ENCODE measurements around the gene TANGO2. TPM values are rescaled to one million over a fixed set of nuclear protein-coding genes. Genes with fewer than 3 reads are reported as not detected.

The TANGO2 gene
- total and polyA plus RNA-seq, 2 donors (not counting 1 experiment from before 2014, with no cell fraction given), result 75.5 to 75.6 TPM

- Histone ChIP-seq H3K79me2 (ENCODE audit: control insufficient read depth, insufficient read depth, low read length) (no peaks in the 10 kb centered on the region), H3K9me3 (ENCODE audit: control extremely low read depth in 1 of 3, control insufficient read depth in 2 of 3, insufficient read depth in 1 of 3, low read length in 2 of 3) (no peaks in the 10 kb centered on the region), H3K36me3 (replicated peaks in 1 of 2; ENCODE audit: control extremely low read depth in 1 of 2, control insufficient read depth in 1 of 2, extremely low read depth in 1 of 2, insufficient read depth in 2 of 2, low read length in 1 of 2) (peaks cover 3 to 64% of the 10 kb centered on the region in 2 experiments), H3K4me2 (replicated peaks; ENCODE audit: low read depth, low read length, poor library complexity, severe bottlenecking) (no peak overlapping the region), H3K4me3 (ENCODE audit: control extremely low read depth in 1 of 5, extremely low read depth in 1 of 5, insufficient read depth in 1 of 5, low read depth in 2 of 5, low read length in 4 of 5) (no peak overlapping the region), H3K27ac (ENCODE audit: low read length in 2 of 2) (no peak overlapping the region), H2AFZ (ENCODE audit: insufficient read depth, low read depth, low read length, poor library complexity, severe bottlenecking) (no peak overlapping the region), H3K9ac (ENCODE audit: low read length) (no peak overlapping the region), H3K27me3 (replicated peaks in 1 of 4; ENCODE audit: control extremely low read depth in 1 of 4, control insufficient read depth in 3 of 4, insufficient read depth in 4 of 4, low read length in 3 of 4) (no peaks in the 10 kb centered on the region), H3K4me1 (ENCODE audit: control insufficient read depth in 2 of 2, insufficient read depth in 2 of 2, low read length in 2 of 2) (no peaks in the 10 kb centered on the region), H4K20me1 (ENCODE audit: control insufficient read depth, insufficient read depth, low read length, poor library complexity, severe bottlenecking) (no peaks in the 10 kb centered on the region)
- H3K27ac Mint-ChIP-seq, result no peak overlapping the region
- POLR2A ChIA-PET, result no interaction called here
- no peak for ATAC-seq (ENCODE audit: low read depth)
- intact Hi-C loops (cut with micrococcal nuclease), result no loop called here
- H3K4me3 Mint-ChIP-seq, result no peak overlapping the region
- no peaks in the 10 kb centered on the region for H3K9me3 Mint-ChIP-seq (ENCODE audit: insufficient read depth)
- no peaks in the 10 kb centered on the region for H3K4me1 Mint-ChIP-seq
- no peaks in the 10 kb centered on the region for H3K27me3 Mint-ChIP-seq
- WGBS (ENCODE audit: insufficient coverage), result 99% methylated on average over 11 of the region's 13 CpGs
- no peak for TF ChIP-seq EZH2 (IDR thresholded peaks at IDR 0.05; ENCODE audit: borderline replicate concordance, insufficient read depth, low read depth, low read length, poor library complexity, severe bottlenecking)
- TF ChIP-seq, protein P1, sequence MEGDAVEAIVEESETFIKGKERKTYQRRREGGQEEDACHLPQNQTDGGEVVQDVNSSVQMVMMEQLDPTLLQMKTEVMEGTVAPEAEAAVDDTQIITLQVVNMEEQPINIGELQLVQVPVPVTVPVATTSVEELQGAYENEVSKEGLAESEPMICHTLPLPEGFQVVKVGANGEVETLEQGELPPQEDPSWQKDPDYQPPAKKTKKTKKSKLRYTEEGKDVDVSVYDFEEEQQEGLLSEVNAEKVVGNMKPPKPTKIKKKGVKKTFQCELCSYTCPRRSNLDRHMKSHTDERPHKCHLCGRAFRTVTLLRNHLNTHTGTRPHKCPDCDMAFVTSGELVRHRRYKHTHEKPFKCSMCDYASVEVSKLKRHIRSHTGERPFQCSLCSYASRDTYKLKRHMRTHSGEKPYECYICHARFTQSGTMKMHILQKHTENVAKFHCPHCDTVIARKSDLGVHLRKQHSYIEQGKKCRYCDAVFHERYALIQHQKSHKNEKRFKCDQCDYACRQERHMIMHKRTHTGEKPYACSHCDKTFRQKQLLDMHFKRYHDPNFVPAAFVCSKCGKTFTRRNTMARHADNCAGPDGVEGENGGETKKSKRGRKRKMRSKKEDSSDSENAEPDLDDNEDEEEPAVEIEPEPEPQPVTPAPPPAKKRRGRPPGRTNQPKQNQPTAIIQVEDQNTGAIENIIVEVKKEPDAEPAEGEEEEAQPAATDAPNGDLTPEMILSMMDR (IDR thresholded peaks at IDR 0.05), result no peak
- DNase-seq, result no peak
- CTCF ChIA-PET, result no interaction called here
Measured at GRCh38 chr22:20093418-20094196, 72.7 kb downstream of the TANGO2 start.

- ATAC-seq (ENCODE audit: low read depth) (no peak), DNase-seq (no peak)
- no peaks in the 10 kb centered on the region for H3K9me3 Mint-ChIP-seq (ENCODE audit: insufficient read depth)
- H4K20me1 ChIP-seq (ENCODE audit: control insufficient read depth, insufficient read depth, low read length, poor library complexity, severe bottlenecking), result no peaks in the 10 kb centered on the region
- ChIA-PET CTCF (no interaction called here), POLR2A (no interaction called here)
- 98% methylated on average over 13 of the region's 15 CpGs for WGBS (ENCODE audit: insufficient coverage)
- no peak overlapping the region for H3K4me2 ChIP-seq (replicated peaks; ENCODE audit: low read depth, low read length, poor library complexity, severe bottlenecking)
- no peak overlapping the region for H3K27ac ChIP-seq (ENCODE audit: low read length in 2 of 2)
- H3K27me3 Mint-ChIP-seq, result no peaks in the 10 kb centered on the region
- TF ChIP-seq EZH2 (IDR thresholded peaks at IDR 0.05; ENCODE audit: borderline replicate concordance, insufficient read depth, low read depth, low read length, poor library complexity, severe bottlenecking), result no peak
- TF ChIP-seq, protein P1 (IDR thresholded peaks at IDR 0.05), result no peak
- H3K79me2 ChIP-seq (ENCODE audit: control insufficient read depth, insufficient read depth, low read length), result no peaks in the 10 kb centered on the region
- intact Hi-C loops (cut with micrococcal nuclease), result no loop called here
- no peak overlapping the region for H3K4me3 ChIP-seq (ENCODE audit: control extremely low read depth in 1 of 5, extremely low read depth in 1 of 5, insufficient read depth in 1 of 5, low read depth in 2 of 5, low read length in 4 of 5)
- peaks cover 3 to 59% of the 10 kb centered on the region in 2 experiments for H3K36me3 ChIP-seq (replicated peaks in 1 of 2; ENCODE audit: control extremely low read depth in 1 of 2, control insufficient read depth in 1 of 2, extremely low read depth in 1 of 2, insufficient read depth in 2 of 2, low read length in 1 of 2)
- no peak overlapping the region for H2AFZ ChIP-seq (ENCODE audit: insufficient read depth, low read depth, low read length, poor library complexity, severe bottlenecking)
- no peak overlapping the region for H3K27ac Mint-ChIP-seq
- H3K4me3 Mint-ChIP-seq, result no peak overlapping the region
- no peaks in the 10 kb centered on the region for H3K4me1 ChIP-seq (ENCODE audit: control insufficient read depth in 2 of 2, insufficient read depth in 2 of 2, low read length in 2 of 2)
- H3K27me3 ChIP-seq (replicated peaks in 1 of 4; ENCODE audit: control extremely low read depth in 1 of 4, control insufficient read depth in 3 of 4, insufficient read depth in 4 of 4, low read length in 3 of 4), result no peaks in the 10 kb centered on the region
- H3K9ac ChIP-seq (ENCODE audit: low read length), result no peak overlapping the region
- no peaks in the 10 kb centered on the region for H3K4me1 Mint-ChIP-seq
- H3K9me3 ChIP-seq (ENCODE audit: control extremely low read depth in 1 of 3, control insufficient read depth in 2 of 3, insufficient read depth in 1 of 3, low read length in 2 of 3), result no peaks in the 10 kb centered on the region
Measured at GRCh38 chr22:20094197-20094807, 73.4 kb downstream of the TANGO2 start.

All from B cell (primary cell).